ENCODE data around the gene AGAP9.

- TF ChIP-seq, protein P1, sequence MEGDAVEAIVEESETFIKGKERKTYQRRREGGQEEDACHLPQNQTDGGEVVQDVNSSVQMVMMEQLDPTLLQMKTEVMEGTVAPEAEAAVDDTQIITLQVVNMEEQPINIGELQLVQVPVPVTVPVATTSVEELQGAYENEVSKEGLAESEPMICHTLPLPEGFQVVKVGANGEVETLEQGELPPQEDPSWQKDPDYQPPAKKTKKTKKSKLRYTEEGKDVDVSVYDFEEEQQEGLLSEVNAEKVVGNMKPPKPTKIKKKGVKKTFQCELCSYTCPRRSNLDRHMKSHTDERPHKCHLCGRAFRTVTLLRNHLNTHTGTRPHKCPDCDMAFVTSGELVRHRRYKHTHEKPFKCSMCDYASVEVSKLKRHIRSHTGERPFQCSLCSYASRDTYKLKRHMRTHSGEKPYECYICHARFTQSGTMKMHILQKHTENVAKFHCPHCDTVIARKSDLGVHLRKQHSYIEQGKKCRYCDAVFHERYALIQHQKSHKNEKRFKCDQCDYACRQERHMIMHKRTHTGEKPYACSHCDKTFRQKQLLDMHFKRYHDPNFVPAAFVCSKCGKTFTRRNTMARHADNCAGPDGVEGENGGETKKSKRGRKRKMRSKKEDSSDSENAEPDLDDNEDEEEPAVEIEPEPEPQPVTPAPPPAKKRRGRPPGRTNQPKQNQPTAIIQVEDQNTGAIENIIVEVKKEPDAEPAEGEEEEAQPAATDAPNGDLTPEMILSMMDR (IDR thresholded peaks at IDR 0.05) = no peak
- no peak for TF ChIP-seq USF2 (CRISPR knock-in tag; IDR thresholded peaks at IDR 0.05)
- TF ChIP-seq, protein P2, sequence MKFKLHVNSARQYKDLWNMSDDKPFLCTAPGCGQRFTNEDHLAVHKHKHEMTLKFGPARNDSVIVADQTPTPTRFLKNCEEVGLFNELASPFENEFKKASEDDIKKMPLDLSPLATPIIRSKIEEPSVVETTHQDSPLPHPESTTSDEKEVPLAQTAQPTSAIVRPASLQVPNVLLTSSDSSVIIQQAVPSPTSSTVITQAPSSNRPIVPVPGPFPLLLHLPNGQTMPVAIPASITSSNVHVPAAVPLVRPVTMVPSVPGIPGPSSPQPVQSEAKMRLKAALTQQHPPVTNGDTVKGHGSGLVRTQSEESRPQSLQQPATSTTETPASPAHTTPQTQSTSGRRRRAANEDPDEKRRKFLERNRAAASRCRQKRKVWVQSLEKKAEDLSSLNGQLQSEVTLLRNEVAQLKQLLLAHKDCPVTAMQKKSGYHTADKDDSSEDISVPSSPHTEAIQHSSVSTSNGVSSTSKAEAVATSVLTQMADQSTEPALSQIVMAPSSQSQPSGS (CRISPR knock-in tag; IDR thresholded peaks at IDR 0.05; ENCODE audit: borderline replicate concordance, low read depth) = no peak
Measured at GRCh38 chr10:47454780-47455058, 68.7 kb downstream of the AGAP9 start.

Measured in WTC11 (cell line).